ENCODE results near the gene AGPAT4. TPM values are rescaled to one million over a fixed set of nuclear protein-coding genes. Genes with fewer than 3 reads are reported as not detected.

The AGPAT4 gene
- total and polyA plus RNA-seq, 2 of the 13 experiments (the other 11 are each of a cell fraction or from before 2014, with no cell fraction given), result 0.07 to 0.13 TPM

DNA sequence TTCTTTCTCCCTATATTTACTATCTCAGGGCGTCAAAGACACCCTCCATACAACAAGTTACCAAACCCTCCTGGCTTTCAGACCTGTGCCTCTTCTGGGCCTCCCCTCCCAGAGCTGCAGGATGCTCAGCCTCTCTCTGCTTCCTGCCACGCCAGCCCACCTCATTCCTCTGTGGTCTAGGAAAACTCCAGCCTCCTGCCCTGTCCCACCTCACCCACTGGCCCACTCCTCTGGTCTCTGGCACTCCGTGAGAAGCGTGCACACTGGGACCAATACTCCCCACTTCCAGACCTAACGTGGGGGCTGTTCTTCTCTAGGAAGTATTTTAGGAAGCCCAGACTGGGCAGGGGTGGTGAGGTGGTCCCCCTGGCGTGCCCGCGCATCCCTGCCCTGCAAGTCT is 9.7 kb downstream of the AGPAT4 start:
- no peak for FAIRE-seq
- H3K36me3 ChIP-seq (replicated peaks in 1 of 2; ENCODE audit: control insufficient read depth in 1 of 2, insufficient read depth in 2 of 2, low read length in 2 of 2), result no peaks in the 10 kb centered on the region

GRCh38 chr6:161261816-161262215 is 12.0 kb downstream of the AGPAT4 start:
- no peaks in the 10 kb centered on the region for H3K79me2 ChIP-seq (ENCODE audit: insufficient read depth, low read length)
- no peak overlapping the region for H3K4me2 ChIP-seq (ENCODE audit: low read depth, low read length)
- WGBS (ENCODE audit: low lambda C conversion rate), result 41% methylated on average over 3 of the region's 3 CpGs
- intact Hi-C loops (cut with micrococcal nuclease; ENCODE audit: unreplicated experiment), result no loop called here
- no TSS peak for BruUV-seq (replicated peaks)
- ChIA-PET POLR2A (no interaction called here), CTCF (ENCODE audit: low intra/inter-chr PET ratio, low total read pairs) (no interaction called here)
- in situ Hi-C loops (cut with HindIII; ENCODE audit: extremely low pct_ligation_motif_present, low pct_unique_long_range_greater_than_20kb), result no loop called here
- TF ChIP-seq, protein P1, sequence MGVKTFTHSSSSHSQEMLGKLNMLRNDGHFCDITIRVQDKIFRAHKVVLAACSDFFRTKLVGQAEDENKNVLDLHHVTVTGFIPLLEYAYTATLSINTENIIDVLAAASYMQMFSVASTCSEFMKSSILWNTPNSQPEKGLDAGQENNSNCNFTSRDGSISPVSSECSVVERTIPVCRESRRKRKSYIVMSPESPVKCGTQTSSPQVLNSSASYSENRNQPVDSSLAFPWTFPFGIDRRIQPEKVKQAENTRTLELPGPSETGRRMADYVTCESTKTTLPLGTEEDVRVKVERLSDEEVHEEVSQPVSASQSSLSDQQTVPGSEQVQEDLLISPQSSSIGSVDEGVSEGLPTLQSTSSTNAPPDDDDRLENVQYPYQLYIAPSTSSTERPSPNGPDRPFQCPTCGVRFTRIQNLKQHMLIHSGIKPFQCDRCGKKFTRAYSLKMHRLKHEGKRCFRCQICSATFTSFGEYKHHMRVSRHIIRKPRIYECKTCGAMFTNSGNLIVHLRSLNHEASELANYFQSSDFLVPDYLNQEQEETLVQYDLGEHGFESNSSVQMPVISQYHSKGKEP (CRISPR knock-in tag; IDR thresholded peaks at IDR 0.05), result no peak
- TF ChIP-seq SAFB2 (CRISPR knock-in tag; IDR thresholded peaks at IDR 0.05; ENCODE audit: borderline replicate concordance, low read depth), result no peak
- TF ChIP-seq TP53 (CRISPR knock-in tag; conservative IDR thresholded peaks at IDR 0.05), result no peak
- H3K36me3 ChIP-seq (replicated peaks in 1 of 2; ENCODE audit: control insufficient read depth in 1 of 2, insufficient read depth in 2 of 2, low read length in 2 of 2), result no peaks in the 10 kb centered on the region
- H3K27ac ChIP-seq (ENCODE audit: extremely low read length, insufficient read depth, low read length), result no peak overlapping the region
- ATAC-seq, result no peak
- H3K9ac ChIP-seq (ENCODE audit: insufficient read depth, low read depth, low read length), result no peak overlapping the region
- no peak overlapping the region for H2AFZ ChIP-seq (ENCODE audit: low read length)
- H3K4me1 ChIP-seq (ENCODE audit: insufficient read depth, low read length), result no peaks in the 10 kb centered on the region
- H3K9me3 ChIP-seq (ENCODE audit: low read length), result no peaks in the 10 kb centered on the region
- H3K27me3 ChIP-seq (ENCODE audit: control insufficient read depth in 1 of 2, insufficient read depth in 2 of 2, low read length in 2 of 2), result no peaks in the 10 kb centered on the region
- FAIRE-seq, result no peak
- DNase-seq (ENCODE audit: low spot score), result no peak
- no peak overlapping the region for H3K4me3 ChIP-seq (replicated peaks in 1 of 3; ENCODE audit: insufficient read depth in 1 of 3, low read depth in 2 of 3, low read length in 3 of 3)
- no peaks in the 10 kb centered on the region for H4K20me1 ChIP-seq (ENCODE audit: insufficient read depth, low read length)

More for the DNA sequence above, 9.7 kb downstream of the AGPAT4 start:
- no TSS peak for BruUV-seq (replicated peaks)
- Histone ChIP-seq H4K20me1 (ENCODE audit: insufficient read depth, low read length) (no peaks in the 10 kb centered on the region), H3K4me2 (ENCODE audit: low read depth, low read length) (no peak overlapping the region), H3K79me2 (ENCODE audit: insufficient read depth, low read length) (no peaks in the 10 kb centered on the region), H3K9ac (ENCODE audit: insufficient read depth, low read depth, low read length) (no peak overlapping the region), H3K4me1 (ENCODE audit: insufficient read depth, low read length) (no peaks in the 10 kb centered on the region), H3K27ac (ENCODE audit: extremely low read length, insufficient read depth, low read length) (no peak overlapping the region), H3K4me3 (replicated peaks in 1 of 3; ENCODE audit: insufficient read depth in 1 of 3, low read depth in 2 of 3, low read length in 3 of 3) (no peak overlapping the region), H2AFZ (ENCODE audit: low read length) (no peak overlapping the region), H3K27me3 (ENCODE audit: control insufficient read depth in 1 of 2, insufficient read depth in 2 of 2, low read length in 2 of 2) (no peaks in the 10 kb centered on the region), H3K9me3 (ENCODE audit: low read length) (no peaks in the 10 kb centered on the region)
- TF ChIP-seq ZSCAN21 (CRISPR knock-in tag; IDR thresholded peaks at IDR 0.05; ENCODE audit: borderline replicate concordance), result no peak
- TF ChIP-seq NFKBIZ (CRISPR knock-in tag; IDR thresholded peaks at IDR 0.05), result no peak
- TF ChIP-seq, protein P2, sequence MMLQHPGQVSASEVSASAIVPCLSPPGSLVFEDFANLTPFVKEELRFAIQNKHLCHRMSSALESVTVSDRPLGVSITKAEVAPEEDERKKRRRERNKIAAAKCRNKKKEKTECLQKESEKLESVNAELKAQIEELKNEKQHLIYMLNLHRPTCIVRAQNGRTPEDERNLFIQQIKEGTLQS (CRISPR knock-in tag; IDR thresholded peaks at IDR 0.05), result no peak
- WGBS (ENCODE audit: low lambda C conversion rate), result 43% methylated on average over 8 of the region's 8 CpGs
- ATAC-seq (no peak), DNase-seq (ENCODE audit: low spot score) (no peak)
- intact Hi-C loops (cut with micrococcal nuclease; ENCODE audit: unreplicated experiment), result no loop called here
- POLR2A ChIA-PET, result no interaction called here
- in situ Hi-C loops (cut with HindIII; ENCODE audit: extremely low pct_ligation_motif_present, low pct_unique_long_range_greater_than_20kb), result no loop called here
- CTCF ChIA-PET (ENCODE audit: low intra/inter-chr PET ratio, low total read pairs), result no interaction called here

Data from HepG2 (cell line).